HUDEP-2 (cell line): ENCODE results near the gene USP30.

Experiments
- DNase-seq, 76 experiments: peaks; one replicate each; lab custom pipeline; 2025; ENCODE audit not compliant: unreplicated experiment in 76 of 76; lab: John Stamatoyannopoulos, UW

The USP30 gene

DNA sequence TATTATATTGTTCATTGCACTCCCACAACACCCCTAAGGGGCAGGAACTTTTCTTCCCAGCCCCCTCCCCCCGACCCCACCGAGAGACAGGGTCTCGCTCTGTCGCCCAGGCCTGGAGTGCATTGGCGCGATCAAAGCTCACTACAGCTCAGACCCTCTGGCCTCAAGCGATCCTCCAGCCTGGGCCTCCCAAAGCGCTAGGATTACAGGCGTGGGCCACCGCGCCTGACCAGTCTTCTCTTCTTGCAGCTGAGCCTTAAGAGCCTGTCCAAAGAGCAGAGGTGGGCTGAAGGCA, 44.7 kb downstream of the USP30 start:
- DNase-seq: no peak

DNA sequence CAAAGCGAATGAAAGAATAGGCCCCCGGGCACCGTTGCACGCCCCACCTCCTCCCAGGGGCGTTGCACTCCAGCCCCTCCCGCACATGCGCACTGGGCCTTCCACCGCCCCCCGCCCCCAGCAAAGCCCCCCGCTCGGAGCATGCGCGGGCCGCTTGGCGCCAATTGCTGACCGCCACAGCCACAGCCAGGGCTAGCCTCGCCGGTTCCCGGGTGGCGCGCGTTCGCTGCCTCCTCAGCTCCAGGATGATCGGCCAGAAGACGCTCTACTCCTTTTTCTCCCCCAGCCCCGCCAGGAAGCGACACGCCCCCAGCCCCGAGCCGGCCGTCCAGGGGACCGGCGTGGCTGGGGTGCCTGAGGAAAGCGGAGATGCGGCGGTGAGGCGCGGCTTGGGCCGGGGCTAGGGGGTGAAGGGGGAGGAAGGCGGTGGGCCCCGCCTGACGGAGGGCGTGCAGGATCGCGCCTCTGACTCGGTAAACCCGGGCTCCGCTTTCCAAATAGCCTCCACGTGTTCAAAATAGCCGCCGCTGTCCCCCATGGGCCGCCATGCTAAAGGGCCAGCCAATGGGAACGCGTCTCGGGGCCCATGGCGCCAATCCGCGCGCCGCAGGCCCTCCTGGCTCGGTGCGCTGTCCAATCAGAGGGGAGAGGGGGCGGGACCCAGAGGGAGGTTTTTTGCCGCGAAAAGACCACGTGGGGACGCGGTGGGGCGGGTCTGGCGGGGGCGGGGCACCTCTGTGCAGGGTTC, 45.2 kb downstream of the USP30 start, which contains the start of gene UNG:
Gene UNG, plus strand, starts transcription at position 163 of the 748 bp plus-strand sequence. Its CDS starts 83 bp downstream, at position 246.
- peak in 74 of 76 experiments; percentile 62 to 96 (median 90) for DNase-seq

GRCh38 chr12:109098183-109098604, 45.8 kb downstream of the USP30 start:
- peak in 46 of 76 experiments; percentile 4 to 69 (median 42) for DNase-seq

DNA sequence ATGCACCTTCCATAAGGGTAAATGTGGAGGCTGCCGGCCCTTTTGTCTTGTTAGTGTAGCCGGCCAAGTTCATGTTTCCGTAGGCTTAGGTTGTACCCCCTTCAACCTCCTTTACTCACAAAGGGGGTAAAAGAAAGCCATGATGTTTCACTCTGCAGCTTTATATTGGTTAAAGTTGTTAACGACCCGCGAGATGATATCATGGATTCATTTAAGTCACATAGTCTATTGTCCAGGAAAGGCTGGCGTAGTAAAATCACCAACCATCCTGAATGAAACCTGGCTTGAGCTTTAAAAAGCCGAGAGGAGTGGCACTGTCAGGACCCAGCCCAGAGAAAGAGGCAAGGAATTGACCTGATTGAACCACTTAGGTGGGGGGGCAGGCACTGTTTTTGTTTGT, 46.3 kb downstream of the USP30 start:
- DNase-seq: no peak

GRCh38 chr12:109099431-109100020, 47.1 kb downstream of the USP30 start:
- DNase-seq: peak in 1 of 76 experiments; percentile 3

DNA sequence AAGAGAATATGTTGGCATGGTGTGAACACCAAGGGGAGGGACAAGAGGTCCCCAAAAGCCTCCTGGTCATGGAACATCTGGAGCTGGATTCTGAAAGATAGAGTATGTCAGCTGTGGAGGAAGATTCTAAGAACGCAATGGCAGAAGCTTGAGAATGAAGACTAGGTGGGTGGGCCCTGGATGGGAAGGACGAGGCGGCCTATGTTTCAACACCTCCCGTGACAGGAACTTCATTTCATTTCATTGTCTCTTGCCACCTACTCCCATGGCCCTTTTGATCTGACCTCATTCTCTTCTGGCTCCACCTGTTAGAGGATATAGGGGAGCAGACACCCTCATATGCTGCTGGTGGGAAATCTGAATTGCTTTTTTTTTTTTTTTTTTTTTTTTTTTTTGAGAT, 48.4 kb downstream of the USP30 start:
- no peak for DNase-seq

DNA sequence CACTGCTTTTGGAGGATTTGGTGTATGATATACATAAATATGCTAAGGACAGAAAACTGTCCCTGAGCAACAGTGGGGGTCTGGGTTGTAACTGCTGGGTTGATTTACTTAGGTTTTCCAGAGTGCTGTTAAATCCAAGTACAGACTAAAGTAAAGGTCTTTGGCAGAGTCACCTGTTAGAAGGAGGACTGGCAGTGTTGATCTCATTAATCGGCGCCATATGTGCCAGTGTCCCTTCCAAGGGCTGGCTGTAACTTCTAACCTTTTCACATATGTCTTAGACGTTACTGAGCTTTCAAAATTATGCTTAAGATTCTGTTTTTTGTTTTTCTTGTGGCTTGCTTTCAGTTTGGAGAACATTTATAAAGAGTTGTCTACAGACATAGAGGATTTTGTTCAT, 50.1 kb downstream of the USP30 start:
- DNase-seq: no peak

GRCh38 chr12:109105176-109105575, 52.8 kb downstream of the USP30 start:
- no peak for DNase-seq

- DNase-seq: no peak
These were observed 57.5 kb downstream of the USP30 start for GRCh38 chr12:109109746-109110350.

- peak in 58 of 76 experiments; percentile 3 to 71 (median 39) for DNase-seq
These were observed 58.7 kb downstream of the USP30 start for GRCh38 chr12:109110988-109111495.

DNA sequence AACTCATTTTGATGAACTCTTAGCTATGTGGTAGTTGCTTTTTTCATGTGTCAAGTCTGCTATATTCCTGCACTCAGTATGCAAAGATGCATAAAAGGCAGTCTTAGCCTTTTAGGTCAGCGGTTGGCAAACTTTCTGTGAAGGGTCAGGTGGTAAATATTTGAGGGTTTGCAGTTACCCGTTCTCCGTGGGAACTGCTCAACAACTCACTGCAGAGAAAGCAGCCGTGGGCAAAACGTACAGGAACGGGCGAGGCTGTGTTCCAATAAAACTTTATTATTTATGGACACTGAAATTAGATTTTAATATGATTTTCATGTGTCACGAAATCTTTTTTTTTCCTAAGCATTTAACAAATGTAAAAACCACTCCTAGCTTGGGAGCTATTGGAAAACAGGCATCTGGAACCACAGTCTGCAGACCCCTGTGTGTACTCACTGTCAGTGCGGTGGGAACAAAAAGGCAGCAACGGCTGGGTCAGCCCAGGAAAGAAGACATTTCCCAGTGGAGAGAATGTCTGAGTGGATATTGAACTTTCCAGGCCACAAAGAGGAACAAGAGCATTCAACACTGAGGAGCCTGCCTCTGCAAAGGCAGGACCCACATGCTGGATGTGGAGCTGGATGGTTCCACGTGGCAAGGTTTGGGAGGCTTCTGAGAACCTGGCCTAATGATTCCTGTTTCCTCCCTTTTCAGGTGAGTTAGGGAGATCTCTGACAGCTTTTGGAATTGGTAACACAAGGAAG, 60.5 kb downstream of the USP30 start:
- DNase-seq: no peak

GRCh38 chr12:109113661-109114321, 61.4 kb downstream of the USP30 start:
- no peak for DNase-seq

GRCh38 chr12:109114644-109115043, 62.3 kb downstream of the USP30 start:
- DNase-seq: no peak

- DNase-seq: no peak
These were observed 63.0 kb downstream of the USP30 start for GRCh38 chr12:109115404-109115757.

DNA sequence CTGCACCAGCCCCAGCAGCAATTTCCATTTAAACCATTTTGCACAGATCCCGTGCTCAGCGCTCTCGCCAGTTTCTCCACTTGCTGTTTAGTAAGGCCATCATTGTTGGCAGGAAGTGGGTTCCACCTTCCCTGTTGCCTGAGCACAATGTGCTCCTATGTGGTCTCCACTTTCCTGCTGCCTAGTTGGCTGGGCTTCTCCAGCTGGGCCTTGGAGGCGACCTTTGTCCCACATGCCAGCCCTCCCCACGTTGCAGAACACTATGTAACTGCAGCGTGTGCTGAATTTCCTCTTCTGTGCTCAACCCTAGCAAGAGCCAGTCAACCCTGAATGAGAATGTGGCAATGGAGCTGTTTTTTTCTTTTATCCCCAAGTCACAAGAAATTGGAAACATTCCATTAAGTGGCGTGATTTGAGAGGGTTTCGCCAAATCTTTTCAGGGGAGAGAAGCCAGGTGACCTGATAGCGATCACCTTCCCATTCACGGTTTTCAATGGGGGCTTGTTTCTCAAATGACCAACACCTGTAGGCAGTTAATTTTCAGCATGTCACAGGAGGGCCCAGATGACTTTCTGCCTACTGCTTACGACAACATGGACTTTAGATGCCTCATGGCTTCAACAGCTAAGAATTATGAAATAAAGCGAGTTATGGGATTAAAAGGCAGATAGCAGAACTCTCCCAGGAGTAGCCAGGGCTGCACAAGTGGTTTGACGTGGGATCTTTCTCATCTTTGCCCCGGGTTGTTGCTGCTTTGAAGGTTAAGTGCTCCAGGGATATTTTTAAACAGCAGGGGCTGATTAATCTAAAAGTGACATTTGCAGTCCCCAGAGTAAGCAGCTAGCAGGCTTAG, 63.6 kb downstream of the USP30 start, which contains the start of gene ACACB:
Gene ACACB, plus strand, starts transcription at position 830 of the 853 bp plus-strand sequence. CDS start 22,819 bp downstream, outside the sequence.
- no peak for DNase-seq

DNA sequence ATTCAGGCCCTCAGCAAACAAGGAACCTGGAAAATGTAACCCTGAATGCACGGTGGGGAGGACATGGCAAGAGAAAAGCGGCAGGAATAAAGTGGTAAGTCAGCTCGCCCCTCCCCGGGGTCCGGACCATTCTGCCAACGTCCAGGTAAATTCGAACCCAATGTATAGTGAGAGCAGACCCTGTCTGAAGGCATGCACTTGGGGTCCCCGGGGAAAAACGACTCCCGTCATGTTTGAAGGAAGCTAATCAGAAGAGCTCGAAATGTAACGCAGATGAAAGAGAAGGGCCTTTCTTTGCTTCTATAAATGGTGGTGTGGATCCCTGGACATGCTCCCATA, 64.2 kb downstream of the USP30 start:
- DNase-seq: no peak

- DNase-seq: no peak
These were observed 67.7 kb downstream of the USP30 start for GRCh38 chr12:109120095-109120494.

- DNase-seq: peak in 2 of 76 experiments; percentile 0 to 24
These were observed 68.2 kb downstream of the USP30 start for GRCh38 chr12:109120557-109120956.

DNA sequence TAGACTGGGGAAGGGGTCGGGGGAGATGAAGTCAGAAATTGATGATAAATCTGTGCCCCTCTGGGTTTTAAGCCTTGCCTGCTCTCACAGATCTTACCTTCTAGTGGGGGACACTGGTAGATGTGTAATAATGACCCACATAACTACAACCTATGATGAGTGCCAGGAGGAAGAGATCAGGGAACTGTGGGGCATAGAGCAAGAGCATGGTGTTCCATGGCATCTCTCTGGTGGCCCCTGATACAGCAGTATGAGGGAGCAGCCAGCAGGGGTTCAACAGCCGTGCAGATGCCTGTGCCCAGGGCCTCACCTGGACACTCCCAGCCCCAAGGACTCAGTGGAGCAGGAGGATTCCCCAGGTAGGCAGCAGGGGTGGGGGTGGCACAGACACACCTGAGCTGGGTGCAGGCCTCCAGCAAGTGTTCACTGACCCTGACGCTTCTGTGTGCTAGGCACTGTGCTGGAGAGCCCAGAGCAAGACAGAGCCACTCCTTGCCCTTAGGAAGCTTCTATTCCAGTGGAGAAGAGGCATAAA, 69.0 kb downstream of the USP30 start:
- no peak for DNase-seq
